Mononuclear cell (primary cell): ENCODE results near the gene DENND1B. TPM values are rescaled to one million over a fixed set of nuclear protein-coding genes. Genes with fewer than 3 reads are reported as not detected.
"Not testable (repeated sequence)": the region's sequence is repeated elsewhere in the genome, so short reads cannot be mapped to it uniquely, and the experiment has no call there.

ENCODE experiments used
- H3K27me3 ChIP-seq: 2 replicates; pipeline ENCODE4 v1.6.0; 2011; ENCODE audit warnings: low read length, control low read depth; ENCODE audit not compliant: insufficient read depth
- H3K4me1 ChIP-seq: 2 replicates; pipeline ENCODE4 v1.5.1; 2011; ENCODE audit warnings: mild to moderate bottlenecking, low read length, control low read depth; ENCODE audit not compliant: insufficient read depth
- H3K4me3 ChIP-seq: 2 replicates; pipeline ENCODE4 v1.5.1; 2011; ENCODE audit warnings: mild to moderate bottlenecking, low read length, moderate library complexity
- H3K9me3 ChIP-seq: 2 replicates; pipeline ENCODE4 v1.5.1; 2011; ENCODE audit warnings: low read depth, mild to moderate bottlenecking, control low read depth, low read length
- total RNA-seq: library from RNA; depleted of rRNA; stranded (reverse); fragments of >200 nt; gene quantifications from one replicate; pipeline ENCODE4 v1.2.3, GENCODE V29; 2012

Gene DENND1B
- total RNA-seq, 1 donor = 54.8 TPM

DNA sequence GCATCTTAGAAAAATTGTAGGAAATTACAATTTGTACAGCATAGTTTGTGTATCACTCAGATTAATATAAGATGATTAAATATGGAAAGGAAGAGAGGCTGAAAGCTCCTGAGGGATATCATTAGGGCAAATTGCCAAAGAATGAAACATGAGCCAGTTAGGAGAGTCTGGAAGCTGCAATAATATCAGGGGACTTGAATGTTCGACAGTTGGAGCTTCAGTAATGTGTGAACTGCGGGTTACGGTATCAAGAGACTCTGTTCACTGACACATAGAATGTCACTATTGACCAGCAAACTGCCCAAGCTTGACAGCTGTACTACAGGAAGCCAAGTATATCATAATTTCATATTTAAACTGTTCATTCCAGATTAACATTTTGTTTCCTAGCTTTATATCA is 157.2 kb downstream of the DENND1B start:
- no peaks in the 10 kb centered on the region for H3K9me3 ChIP-seq
- H3K27me3 ChIP-seq = no peaks in the 10 kb centered on the region
- no peaks in the 10 kb centered on the region for H3K4me1 ChIP-seq
- no peak overlapping the region for H3K4me3 ChIP-seq

DNA sequence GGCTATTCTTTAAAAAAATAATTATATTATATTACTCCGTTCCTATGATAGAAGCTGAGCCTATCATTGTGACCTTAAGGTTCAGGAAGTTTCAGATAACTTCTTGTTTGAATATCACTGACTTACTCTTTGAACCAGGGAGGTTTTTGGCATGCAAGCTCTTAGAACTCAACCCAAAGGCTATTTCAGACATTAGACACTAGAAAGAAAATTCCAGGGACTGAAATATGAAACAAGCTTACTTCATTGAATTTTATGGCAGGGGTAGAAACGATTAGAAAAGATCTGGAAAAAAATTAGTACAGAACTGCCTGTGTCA is 159.6 kb downstream of the DENND1B start:
- Histone ChIP-seq H3K4me1 (no peaks in the 10 kb centered on the region), H3K9me3 (no peaks in the 10 kb centered on the region), H3K27me3 (no peaks in the 10 kb centered on the region), H3K4me3 (no peak overlapping the region)

GRCh38 chr1:197614916-197615692 is 160.2 kb downstream of the DENND1B start:
- no peaks in the 10 kb centered on the region for H3K4me1 ChIP-seq
- H3K4me3 ChIP-seq = no peak overlapping the region
- no peaks in the 10 kb centered on the region for H3K27me3 ChIP-seq
- H3K9me3 ChIP-seq = no peaks in the 10 kb centered on the region

GRCh38 chr1:197606168-197606845 is 169.0 kb downstream of the DENND1B start:
- Histone ChIP-seq H3K4me1 (no peaks in the 10 kb centered on the region), H3K9me3 (no peaks in the 10 kb centered on the region)

DNA sequence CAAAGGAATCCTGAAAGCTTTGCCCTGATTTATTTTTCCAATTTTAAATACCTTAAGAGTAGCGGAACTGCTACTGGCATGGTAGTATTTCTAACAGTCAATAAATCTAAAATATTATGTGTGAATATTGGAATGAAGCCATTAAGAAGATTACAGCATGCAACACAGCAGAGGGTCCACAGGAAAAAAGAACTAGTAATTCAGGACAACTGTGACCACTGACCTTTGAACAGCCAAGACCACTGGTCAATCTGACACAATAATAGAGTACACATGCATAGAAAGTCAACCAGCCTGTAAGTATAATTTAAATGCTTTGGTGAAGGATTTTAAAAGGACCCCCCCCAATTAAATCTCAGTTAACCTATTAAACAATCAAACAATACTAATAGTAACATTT is 171.0 kb downstream of the DENND1B start:
- Histone ChIP-seq H3K4me1 (no peaks in the 10 kb centered on the region), H3K4me3 (no peak overlapping the region), H3K9me3 (no peaks in the 10 kb centered on the region), H3K27me3 (no peaks in the 10 kb centered on the region)

More at GRCh38 chr1:197606168-197606845, 169.0 kb downstream of the DENND1B start:
- Histone ChIP-seq H3K27me3 (no peaks in the 10 kb centered on the region), H3K4me3 (no peak overlapping the region)

DNA sequence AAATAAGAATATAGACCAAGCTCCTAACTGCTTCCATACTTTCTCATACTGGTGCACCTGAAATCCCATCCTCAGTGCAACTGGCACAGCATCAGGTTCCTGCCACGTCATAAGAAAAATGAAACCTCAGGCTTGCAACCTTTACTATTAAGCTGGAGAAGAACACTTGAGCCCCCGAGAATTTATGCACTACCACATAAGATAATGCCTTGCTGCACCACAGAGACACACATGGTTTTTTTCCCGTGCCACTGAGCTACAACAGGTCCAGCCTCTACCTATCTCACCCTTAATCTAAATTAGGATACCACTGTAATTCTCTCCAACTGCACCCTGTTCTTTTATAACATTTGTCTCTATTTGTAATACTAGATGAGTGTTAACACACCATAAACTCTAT is 174.5 kb downstream of the DENND1B start:
- H3K27me3 ChIP-seq = no peaks in the 10 kb centered on the region
- no peak overlapping the region for H3K4me3 ChIP-seq
- no peaks in the 10 kb centered on the region for H3K4me1 ChIP-seq
- no peaks in the 10 kb centered on the region for H3K9me3 ChIP-seq

DNA sequence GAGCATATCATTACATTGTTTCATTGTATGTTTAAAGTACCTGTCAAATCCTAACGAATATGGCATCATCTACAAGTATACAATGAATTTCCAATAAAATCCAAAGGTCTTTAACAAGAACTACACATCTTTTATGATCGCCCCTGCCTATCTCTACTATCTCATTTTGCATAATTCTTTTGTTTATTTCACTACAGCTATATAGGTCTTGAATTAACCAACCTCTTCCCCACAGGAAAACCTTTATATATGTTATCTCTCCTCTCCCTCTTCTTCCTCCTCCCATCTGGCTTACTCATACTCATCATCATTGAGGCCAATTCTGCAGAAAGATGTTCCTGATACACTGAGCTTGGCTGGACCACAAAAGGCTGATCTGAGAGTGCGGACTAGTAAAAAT is 175.5 kb downstream of the DENND1B start:
- H3K27me3 ChIP-seq = no peaks in the 10 kb centered on the region
- no peak overlapping the region for H3K4me3 ChIP-seq
- H3K9me3 ChIP-seq = no peaks in the 10 kb centered on the region
- no peaks in the 10 kb centered on the region for H3K4me1 ChIP-seq

- Histone ChIP-seq H3K9me3 (no peaks in the 10 kb centered on the region), H3K4me3 (no peak overlapping the region), H3K4me1 (no peaks in the 10 kb centered on the region), H3K27me3 (no peaks in the 10 kb centered on the region)
Observed at GRCh38 chr1:197598935-197599334, 176.3 kb downstream of the DENND1B start.

DNA sequence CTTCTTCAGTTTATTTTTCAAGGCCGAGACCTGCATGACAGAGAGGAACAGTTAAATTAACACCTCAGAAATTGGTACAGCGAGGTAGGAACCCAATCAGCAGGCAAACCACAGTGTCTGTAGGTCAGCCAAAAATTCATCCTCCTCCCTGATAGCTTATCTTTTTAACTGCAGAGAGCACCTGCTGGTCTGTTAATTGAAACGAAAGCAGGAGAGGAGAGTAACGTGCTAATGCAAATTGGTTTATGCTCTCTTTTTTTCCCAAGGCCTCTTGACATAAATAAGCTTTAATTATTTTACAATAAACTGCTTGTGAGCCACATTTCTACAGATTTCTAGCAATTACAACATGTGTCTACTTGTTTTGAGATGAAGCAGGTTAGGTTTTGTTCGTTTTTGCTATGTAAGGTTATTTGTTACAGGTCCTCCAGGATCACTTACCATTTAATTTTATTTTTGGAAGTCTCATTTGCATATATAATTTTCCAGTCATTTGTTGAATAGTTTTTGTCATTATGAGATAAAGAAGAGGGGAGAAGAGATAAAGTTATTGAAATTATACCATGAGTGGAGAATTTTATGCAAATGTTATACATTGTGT is 179.9 kb downstream of the DENND1B start:
- H3K9me3 ChIP-seq = no peaks in the 10 kb centered on the region
- H3K4me3 ChIP-seq = no peak overlapping the region
- H3K4me1 ChIP-seq = no peaks in the 10 kb centered on the region
- no peaks in the 10 kb centered on the region for H3K27me3 ChIP-seq

- Histone ChIP-seq H3K9me3 (no peaks in the 10 kb centered on the region), H3K27me3 (no peaks in the 10 kb centered on the region), H3K4me3 (no peak overlapping the region), H3K4me1 (no peaks in the 10 kb centered on the region)
Observed at GRCh38 chr1:197590687-197591086, 184.6 kb downstream of the DENND1B start.

DNA sequence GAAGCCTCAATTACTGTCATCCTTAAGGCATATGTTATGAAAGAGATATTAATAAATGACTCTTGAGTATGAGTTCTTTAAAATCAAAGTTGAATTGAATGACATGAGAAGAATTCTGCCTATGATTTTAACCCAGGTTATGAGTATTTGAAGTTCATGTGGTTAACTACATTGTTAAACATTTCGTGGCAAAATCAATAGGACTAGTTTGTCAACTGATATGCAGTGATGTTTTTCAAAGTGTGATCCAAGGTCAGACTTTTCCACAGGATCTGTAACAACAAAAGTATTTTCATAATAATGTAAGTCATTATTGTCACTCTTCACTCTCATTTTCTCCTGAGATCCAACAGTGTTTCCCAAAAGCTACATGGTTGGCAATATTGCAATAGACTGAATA is 189.5 kb downstream of the DENND1B start:
- no peaks in the 10 kb centered on the region for H3K9me3 ChIP-seq
- no peaks in the 10 kb centered on the region for H3K27me3 ChIP-seq

GRCh38 chr1:197577580-197577979 is 197.7 kb downstream of the DENND1B start:
- Histone ChIP-seq H3K9me3 (no peaks in the 10 kb centered on the region), H3K4me3 (no peak overlapping the region), H3K27me3 (no peaks in the 10 kb centered on the region), H3K4me1 (no peaks in the 10 kb centered on the region)

More for the DNA sequence above, 189.5 kb downstream of the DENND1B start:
- H3K4me1 ChIP-seq = no peaks in the 10 kb centered on the region
- H3K4me3 ChIP-seq = no peak overlapping the region

- not testable (repeated sequence) for H3K4me3 ChIP-seq, H3K9me3 ChIP-seq, H3K27me3 ChIP-seq, H3K4me1 ChIP-seq
Observed at GRCh38 chr1:197575531-197575930, 199.7 kb downstream of the DENND1B start.

DNA sequence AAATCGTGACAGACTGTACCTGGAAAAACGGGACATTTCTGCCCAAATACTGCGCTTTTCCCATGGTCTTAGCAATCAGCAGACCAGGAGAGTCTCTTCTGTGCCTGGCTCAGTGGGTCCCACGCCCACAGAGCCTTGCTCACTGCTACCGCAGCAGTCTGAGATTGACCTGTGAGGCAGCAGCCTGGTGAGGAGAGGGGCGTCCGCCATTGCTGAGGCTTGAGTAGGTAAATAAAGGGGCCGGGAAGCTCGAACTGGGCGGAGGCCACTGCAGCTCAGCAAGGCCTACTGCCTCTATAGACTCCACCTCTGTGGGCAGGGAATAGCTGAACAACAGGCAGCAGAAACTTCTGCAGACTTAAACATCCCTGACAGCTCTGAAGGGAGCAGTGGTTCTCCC is 203.1 kb downstream of the DENND1B start:
- Histone ChIP-seq H3K9me3 (peaks cover 21% of the 10 kb centered on the region), H3K4me3 (no peak overlapping the region), H3K4me1 (no peaks in the 10 kb centered on the region), H3K27me3 (no peaks in the 10 kb centered on the region)

GRCh38 chr1:197567442-197567841 is 207.8 kb downstream of the DENND1B start:
- H3K9me3 ChIP-seq = peaks cover 29% of the 10 kb centered on the region
- no peaks in the 10 kb centered on the region for H3K4me1 ChIP-seq
- H3K27me3 ChIP-seq = no peaks in the 10 kb centered on the region
- H3K4me3 ChIP-seq = no peak overlapping the region
